DMS114 treated with DMSO at 0.1 percent for 48 hours (cell line): ENCODE results near the gene ZNF445.
"Not testable (repeated sequence)": the region's sequence is repeated elsewhere in the genome, so short reads cannot be mapped to it uniquely, and the experiment has no call there.

Experiments
- DNase-seq: peaks from one replicate; lab custom pipeline; 2025; ENCODE audit not compliant: unreplicated experiment; lab: John Stamatoyannopoulos, UW

ZNF445 gene

DNA sequence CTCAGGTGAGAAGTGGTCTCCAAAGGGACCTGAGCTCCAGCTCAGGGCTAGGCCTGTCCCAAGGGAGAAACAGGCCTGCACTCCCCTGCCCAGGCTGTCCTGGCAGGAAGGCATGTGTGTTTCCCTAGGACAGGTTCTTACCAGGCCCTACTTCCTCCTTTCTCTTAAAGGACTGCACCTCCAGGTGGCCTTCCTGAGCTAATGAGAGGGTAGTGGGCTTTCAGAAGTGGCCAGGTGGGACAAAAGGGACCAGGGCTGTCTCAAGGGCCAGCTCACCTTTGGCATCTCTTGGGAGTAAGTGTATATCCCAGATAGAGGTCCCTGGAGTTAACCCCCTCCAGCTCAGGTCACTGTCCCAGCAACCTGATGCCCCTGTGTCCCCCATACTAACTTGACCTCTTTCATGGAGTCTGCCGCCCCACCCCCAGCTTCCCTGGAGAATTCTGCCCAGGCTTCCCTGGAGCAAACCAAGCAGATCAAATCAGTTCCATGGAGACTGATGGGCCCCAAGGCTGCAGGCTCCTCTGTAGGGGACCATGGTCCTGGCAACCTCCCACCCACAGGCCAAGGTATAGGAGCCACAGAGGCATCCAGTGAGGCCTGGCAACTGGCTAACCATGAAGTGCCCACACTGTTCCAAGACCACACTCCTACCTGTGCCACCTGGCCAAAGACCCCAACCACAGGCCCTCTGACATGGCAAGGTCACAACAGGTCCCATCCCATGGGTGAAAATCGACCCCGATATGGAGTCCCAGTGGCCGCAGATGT is 67.6 kb downstream of the ZNF445 start:
- no peak for DNase-seq

DNA sequence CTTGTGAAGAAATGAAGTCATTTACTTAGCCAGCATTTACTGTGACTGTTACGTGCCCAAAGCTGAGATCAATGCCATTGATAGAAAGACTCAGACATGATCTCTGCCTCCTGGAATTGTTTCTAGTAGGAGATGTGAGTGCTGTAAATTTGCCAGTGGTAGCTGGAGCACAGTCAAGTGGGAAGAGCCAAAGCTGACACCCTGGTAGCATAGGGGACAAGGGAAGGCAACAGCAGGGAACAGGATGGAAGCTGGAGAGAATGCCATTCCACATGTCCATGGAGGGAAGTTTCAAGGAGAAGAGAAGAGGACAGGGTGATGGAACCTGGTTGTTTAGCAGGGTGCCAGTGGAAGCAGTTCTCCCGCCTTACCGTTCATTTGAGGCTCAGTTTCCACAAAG is 74.9 kb downstream of the ZNF445 start:
- DNase-seq = no peak

- DNase-seq = no peak
Measured at GRCh38 chr3:44400771-44401170, 76.7 kb downstream of the ZNF445 start.

DNA sequence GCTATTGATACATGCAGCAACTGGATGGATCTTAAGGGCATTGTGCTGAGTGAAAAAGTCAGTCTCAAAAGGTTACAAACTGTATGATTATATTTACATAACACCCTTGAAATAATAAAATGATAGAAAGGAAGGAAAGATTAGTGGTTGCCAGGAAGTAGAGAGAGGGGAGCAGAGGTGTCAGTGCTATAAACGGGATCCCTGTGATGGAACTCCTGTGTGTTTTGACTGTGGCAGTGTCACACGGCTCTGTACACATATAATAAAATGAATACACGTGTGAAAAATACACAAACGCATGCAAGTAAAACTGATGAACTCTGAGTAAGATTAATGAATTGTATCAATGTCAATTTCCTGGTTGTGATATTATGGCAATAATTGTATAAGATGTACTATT is 78.6 kb downstream of the ZNF445 start:
- DNase-seq = no peak

DNA sequence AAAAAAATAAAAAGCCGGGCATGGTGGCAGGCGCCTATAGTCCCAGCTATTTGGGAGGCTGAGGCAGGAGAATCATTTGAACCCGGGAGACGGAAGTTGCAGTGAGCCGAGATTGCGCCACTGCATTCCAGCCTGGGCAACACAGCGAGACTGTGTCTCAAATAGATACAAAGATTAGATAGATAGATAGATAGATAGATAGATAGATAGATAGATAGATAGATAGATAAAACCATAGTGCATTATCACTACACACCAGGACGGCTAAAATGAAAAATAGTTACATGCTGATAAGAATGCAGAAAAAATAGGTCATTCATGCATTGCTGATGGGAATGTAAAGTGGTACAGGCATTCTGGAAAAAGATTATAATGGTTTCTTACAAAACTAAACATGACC is 79.2 kb downstream of the ZNF445 start:
- not testable (repeated sequence) for DNase-seq

DNA sequence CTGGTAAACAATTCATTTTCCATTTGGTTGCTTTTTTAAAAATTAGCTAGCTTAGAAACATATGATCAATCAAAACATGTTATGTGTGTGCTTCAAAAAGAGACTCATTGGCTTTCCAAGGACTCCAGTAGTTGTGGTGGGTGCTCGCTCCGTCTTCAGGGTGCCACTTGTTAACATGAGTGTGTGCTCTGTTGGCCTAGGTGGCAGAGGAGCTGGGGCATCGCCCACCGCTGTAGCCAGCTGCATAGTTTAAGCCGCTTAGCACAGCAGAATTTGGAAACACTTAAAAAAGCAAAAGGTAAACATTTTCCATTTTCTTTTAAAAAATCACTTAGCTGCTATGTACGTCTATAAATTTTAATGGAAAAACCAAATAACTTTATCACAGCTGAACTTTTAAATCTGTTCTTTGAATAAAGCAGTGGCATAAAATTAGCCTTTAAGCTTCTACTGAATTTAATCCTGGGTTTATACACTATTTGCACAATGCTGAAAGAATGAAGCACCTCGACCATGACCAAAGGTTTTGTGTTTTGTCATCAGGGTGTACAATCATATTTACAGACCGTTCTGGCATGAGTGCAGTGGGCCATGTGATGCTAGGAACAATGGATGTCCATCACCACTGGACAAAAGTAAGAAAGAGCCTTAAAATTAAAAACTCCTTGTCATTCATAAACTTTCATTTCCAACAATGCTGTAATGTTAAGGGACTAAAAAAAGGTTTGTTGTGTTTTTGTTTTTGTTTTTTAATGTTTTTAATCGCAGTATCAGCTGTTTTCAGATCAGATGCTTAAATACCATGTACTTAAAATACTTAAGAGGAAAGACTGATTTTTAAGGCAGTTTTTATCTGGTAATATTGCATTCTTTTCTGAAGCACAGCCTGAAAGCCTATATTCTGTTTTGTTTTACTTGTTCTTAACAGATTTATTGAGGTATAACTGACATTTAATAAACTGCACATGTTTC is 81.0 kb downstream of the ZNF445 start:
- no peak for DNase-seq

- no peak for DNase-seq
Measured at GRCh38 chr3:44395714-44396113, 81.8 kb downstream of the ZNF445 start.

- no peak for DNase-seq
Measured at GRCh38 chr3:44392489-44392888, 85.0 kb downstream of the ZNF445 start.

DNA sequence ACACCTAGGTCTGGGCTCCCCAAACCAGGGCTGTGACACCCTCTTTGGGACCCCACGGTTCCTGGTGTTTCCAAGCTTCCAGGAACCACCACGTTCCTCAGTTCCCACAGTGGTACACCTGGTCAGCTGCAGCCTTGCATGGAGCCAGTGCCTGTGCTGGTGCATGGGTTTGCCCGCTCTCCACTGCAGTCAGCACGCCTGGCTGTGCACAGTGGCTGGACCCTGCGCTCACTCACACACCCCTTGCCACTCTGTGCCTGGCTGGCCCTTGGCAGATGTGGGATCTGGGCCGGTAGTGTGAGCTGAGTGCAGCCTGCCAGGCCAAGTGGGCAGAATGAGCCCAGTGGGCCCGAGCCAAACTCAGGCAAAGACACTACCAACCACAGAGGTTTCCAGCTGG is 90.1 kb downstream of the ZNF445 start:
- no peak for DNase-seq
